22Rv1 (cell line): ENCODE measurements around the gene RELA.

Experiments used
- H3K27ac ChIP-seq: fragments of 450-650 bp; 2 replicates; pipeline ENCODE4 v1.5.1; 2017
- ZFX ChIP-seq: fragments of 450-650 bp; IDR thresholded peaks from 2 replicates; pipeline ENCODE4 v1.6.1; 2017; ENCODE audit warnings: antibody characterized with exemption, borderline replicate concordance
- TF ChIP-seq, protein P1 (sequence below): fragments of 450-650 bp; IDR thresholded peaks from 2 replicates; pipeline ENCODE4 v1.5.1; 2017; ENCODE audit warnings: mild to moderate bottlenecking

RELA gene

DNA sequence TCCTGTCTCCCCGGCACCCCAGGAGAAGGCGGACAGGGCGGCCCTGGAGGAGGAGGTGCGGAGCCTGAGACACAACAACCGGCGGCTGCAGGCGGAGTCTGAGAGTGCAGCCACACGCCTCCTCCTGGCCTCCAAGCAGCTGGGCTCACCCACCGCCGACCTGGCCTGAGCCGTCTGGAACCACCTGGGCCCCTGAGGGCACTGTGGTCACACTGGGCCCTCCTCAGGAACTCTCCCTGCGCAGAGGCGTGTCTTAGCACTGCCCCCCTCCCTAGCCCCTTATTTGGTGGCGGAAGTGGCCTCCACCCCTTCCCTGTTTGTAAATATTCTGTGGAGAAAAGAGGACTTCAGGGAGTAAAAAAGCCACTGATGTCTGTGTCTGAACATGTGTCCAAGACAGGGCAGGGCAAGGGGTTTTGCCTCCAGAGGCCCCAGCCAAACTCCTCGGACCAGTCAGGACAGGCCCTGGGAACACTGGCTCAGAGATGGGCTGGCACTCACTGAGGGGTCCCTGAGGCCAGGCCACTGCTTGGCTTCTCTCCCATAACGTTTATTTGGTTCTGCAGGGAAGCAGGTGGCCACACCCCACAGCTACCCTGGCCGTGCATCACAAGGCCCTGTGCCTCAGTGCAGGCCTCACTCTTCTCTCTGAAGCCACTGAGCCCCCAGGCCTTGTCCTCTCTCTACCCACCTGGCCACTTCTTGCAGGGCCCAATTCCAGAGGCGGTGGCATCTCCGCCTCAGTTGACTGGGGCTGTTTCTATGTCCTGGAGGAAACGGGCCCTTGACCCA, 12.0 kb downstream of the RELA start:
- TF ChIP-seq, protein P1, sequence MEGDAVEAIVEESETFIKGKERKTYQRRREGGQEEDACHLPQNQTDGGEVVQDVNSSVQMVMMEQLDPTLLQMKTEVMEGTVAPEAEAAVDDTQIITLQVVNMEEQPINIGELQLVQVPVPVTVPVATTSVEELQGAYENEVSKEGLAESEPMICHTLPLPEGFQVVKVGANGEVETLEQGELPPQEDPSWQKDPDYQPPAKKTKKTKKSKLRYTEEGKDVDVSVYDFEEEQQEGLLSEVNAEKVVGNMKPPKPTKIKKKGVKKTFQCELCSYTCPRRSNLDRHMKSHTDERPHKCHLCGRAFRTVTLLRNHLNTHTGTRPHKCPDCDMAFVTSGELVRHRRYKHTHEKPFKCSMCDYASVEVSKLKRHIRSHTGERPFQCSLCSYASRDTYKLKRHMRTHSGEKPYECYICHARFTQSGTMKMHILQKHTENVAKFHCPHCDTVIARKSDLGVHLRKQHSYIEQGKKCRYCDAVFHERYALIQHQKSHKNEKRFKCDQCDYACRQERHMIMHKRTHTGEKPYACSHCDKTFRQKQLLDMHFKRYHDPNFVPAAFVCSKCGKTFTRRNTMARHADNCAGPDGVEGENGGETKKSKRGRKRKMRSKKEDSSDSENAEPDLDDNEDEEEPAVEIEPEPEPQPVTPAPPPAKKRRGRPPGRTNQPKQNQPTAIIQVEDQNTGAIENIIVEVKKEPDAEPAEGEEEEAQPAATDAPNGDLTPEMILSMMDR = no peak
- no peak for TF ChIP-seq ZFX
- peak overlapping the region; percentile 95 for H3K27ac ChIP-seq

DNA sequence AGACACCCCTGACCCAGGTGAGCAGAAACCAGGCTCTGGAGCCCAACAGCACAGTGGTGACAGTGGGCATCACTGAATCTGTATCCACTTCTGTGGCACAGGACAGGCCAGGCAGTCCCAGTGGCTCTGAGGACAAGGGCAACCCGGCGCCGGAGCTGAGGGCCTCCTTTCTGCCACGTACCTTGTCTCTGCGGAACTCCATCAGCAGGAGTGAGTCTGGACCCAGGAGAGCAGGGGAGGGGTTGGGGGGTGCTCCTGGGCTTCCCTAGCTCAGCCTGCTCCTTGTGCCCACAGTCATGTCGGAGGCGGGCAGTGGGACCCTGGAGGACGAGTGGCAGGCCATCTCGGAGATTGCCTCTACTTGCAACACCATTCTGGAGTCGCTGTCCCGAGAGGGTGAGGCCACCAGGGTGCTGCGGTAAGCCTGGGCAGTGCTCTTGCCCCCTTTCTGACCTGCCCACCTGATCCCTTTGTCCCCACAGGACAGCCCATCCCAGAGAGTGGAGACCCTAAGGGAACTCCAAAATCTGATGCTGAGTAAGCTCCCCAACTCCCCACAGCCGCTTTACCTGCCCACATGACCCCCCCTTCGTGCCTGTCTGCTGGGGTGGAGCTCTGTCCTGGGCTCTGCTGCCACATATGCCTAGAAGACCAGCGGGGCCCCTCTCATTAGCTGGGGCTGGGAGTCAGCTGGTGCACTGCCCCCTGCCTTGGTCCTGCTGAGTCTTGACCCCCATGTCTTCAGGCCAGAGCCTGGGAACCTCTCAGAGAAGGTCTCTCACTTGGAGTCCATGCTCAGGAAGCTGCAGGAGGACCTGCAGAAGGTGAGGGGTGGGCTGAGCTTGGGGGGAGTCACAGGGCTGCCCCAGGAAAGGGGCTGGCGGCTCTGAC, 12.8 kb downstream of the RELA start:
- peak overlapping the region; percentile 95; the same call in 1 of the 2 replicates for H3K27ac ChIP-seq

DNA sequence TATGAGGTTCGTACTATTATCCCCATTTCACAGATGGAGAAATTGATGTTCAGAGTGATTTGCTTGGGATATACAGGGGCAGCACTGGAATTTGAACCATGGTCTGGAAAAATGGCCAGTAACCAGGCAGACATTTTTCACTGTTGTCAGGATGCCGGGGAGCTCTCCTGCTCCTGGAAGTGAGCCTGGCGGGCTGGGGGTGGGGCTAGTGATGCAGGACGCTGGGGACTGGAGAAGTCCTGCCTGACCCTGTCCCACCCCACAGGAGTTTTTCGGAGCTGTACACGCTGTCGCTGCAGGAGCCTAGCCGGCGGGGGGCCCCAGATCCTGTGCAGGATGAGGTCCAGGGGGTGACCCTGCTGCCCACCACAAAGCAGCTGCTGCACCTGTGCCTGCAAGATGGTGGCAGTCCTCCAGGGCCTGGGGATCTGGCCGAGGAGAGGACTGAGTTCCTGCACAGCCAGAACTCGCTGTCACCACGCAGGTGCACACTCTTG, 13.7 kb downstream of the RELA start:
- no peak for TF ChIP-seq ZFX
- TF ChIP-seq, protein P1 = no peak
- no peak overlapping the region for H3K27ac ChIP-seq

More for the DNA sequence above, 12.8 kb downstream of the RELA start:
- TF ChIP-seq, protein P1 = no peak
- TF ChIP-seq ZFX = no peak

DNA sequence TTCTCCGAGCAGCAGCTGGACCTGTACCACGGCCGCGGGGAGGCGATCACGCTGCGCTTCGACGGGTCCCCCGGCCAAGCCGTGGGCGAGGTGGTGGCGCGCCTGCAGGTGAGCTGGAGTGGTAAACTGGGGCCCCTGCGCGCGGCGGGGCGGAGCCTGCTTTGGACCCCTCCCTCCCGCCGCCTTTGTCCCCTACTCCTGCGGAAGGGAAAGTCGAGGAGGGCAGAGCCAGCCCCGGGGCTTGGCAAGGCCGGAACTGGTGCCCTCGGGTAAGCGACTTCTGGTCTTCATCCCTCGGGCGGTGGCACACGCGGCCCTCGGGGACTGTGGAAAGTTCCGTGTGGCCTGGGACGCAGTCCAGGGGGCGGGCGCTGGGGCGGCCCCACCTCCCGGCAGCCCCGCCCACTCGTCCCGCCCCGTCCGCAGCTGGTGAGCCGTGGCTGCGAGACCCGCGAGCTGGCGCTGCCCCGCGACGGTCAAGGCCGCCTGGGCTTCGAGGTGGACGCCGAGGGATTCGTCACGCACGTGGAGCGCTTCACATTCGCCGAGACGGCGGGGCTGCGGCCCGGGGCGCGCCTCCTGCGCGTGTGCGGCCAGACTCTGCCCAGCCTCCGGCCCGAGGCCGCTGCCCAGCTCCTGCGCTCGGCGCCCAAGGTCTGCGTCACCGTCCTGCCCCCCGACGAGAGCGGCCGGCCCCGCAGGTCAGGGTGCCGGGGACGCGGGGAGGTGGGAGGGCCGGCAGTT, 15.6 kb downstream of the RELA start:
- peak overlapping the region; percentile 54 for H3K27ac ChIP-seq
- TF ChIP-seq, protein P1 = peak; percentile 49
- TF ChIP-seq ZFX = no peak

DNA sequence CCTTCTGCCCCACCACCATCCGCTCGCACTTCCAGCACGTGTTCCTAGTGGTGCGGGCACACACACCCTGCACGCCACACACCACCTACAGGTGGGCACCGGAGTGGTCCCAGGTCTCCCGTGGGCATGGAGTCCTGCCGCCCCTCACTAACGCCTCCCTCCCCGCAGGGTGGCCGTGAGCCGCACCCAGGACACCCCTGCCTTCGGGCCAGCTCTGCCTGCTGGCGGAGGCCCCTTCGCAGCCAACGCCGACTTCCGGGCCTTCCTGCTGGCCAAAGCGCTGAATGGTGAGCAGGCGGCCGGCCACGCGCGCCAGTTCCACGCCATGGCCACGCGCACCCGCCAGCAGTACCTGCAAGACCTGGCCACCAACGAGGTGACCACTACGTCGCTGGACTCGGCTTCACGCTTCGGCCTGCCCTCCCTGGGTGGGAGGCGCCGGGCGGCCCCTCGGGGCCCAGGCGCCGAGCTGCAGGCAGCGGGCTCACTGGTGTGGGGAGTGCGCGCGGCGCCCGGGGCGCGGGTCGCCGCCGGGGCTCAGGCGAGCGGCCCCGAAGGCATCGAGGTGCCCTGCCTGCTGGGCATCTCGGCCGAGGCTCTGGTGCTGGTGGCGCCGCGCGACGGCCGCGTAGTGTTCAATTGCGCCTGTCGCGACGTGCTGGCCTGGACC, 16.3 kb downstream of the RELA start:
- no peak for TF ChIP-seq ZFX
- TF ChIP-seq, protein P1 = no peak
- H3K27ac ChIP-seq = peak overlapping the region; percentile 54

DNA sequence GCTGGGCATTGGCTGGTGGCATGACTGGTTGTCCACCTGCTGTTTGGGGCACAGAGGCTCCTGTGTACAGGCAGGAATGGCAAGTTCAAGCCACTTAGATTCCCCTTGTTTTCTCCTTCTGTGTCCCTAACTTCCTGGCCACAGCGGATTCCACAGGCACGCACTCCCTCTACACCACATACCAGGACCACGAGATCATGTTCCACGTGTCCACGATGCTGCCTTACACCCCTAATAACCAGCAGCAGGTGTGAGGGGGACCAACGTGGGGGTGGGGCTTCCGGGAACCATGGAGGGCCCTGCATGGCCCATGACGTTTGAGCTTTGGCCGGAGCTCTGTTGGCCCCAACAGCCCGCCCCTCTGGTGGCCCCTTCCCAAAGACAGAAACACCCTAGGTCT, 17.0 kb downstream of the RELA start:
- TF ChIP-seq, protein P1 = no peak
- no peak for TF ChIP-seq ZFX
- no peak overlapping the region for H3K27ac ChIP-seq
